PC-3 (cell line): Measurements from ENCODE around the gene MAMDC2.

Experiments used
- CTCF ChIP-seq: fragments of 300-600 bp; sonication (generic); conservative IDR thresholded peaks from 2 replicates; pipeline ENCODE4 v1.5.1; 2017; ENCODE audit warnings: antibody characterized with exemption, low read depth, mild to moderate bottlenecking, low read length
- EZH2 ChIP-seq: fragments of 300-600 bp; sonication (generic); IDR thresholded peaks from one replicate; pipeline ENCODE4 v1.6.1; 2017; ENCODE audit warnings: antibody characterized with exemption, mild to moderate bottlenecking, low read length; ENCODE audit not compliant: unreplicated experiment

GRCh38 chr9:70159630-70160029, 116.0 kb downstream of the MAMDC2 start:
- TF ChIP-seq CTCF (no peak), EZH2 (no peak)
